Thyroid gland (tissue), 4 donors: ENCODE results near the gene TMEM30B.

Experiments
- POLR2A ChIP-seq, 2 donors: fragments of 450-650 bp; IDR thresholded peaks; one replicate each; pipeline ENCODE4 v1.6.1; 2017; ENCODE audit warnings: antibody characterized with exemption in 2 of 2, mild to moderate bottlenecking in 2 of 2, moderate library complexity in 1 of 2
- TF ChIP-seq, protein P1 (sequence below), 6 experiments: fragments of 200-600 bp in 3 of 6; fragments of 450-650 bp in 3 of 6; sonication (generic) in 3 of 6; IDR thresholded peaks; one replicate each; pipeline ENCODE4 v1.5.1; 2016 to 2019; ENCODE audit warnings: antibody characterized with exemption in 6 of 6, mild to moderate bottlenecking in 2 of 6, inconsistent platforms in 1 of 6, moderate library complexity in 1 of 6

DNA sequence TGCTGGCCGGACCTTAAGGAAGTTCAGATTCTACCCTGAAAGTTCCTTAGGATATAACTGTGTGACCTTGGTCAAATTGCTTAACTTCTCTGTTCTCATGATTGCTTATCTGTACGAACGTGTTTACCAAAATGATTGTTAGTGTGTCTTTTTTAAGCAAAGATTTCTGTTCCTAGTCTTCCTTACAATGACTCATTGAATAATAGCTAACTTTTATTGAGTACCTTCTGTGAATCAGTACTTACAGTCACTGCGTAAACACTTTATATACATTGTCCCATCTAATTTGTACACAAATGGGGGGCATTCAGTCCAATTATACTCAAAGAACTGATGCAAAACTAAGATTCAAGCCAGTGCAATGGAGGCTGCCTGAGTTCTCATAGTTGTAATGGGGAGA, 4.2 kb upstream of the TMEM30B start:
- TF ChIP-seq, protein P1, sequence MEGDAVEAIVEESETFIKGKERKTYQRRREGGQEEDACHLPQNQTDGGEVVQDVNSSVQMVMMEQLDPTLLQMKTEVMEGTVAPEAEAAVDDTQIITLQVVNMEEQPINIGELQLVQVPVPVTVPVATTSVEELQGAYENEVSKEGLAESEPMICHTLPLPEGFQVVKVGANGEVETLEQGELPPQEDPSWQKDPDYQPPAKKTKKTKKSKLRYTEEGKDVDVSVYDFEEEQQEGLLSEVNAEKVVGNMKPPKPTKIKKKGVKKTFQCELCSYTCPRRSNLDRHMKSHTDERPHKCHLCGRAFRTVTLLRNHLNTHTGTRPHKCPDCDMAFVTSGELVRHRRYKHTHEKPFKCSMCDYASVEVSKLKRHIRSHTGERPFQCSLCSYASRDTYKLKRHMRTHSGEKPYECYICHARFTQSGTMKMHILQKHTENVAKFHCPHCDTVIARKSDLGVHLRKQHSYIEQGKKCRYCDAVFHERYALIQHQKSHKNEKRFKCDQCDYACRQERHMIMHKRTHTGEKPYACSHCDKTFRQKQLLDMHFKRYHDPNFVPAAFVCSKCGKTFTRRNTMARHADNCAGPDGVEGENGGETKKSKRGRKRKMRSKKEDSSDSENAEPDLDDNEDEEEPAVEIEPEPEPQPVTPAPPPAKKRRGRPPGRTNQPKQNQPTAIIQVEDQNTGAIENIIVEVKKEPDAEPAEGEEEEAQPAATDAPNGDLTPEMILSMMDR (IDR thresholded peaks at IDR 0.05): no peak
- no peak for TF ChIP-seq POLR2A (IDR thresholded peaks at IDR 0.05)
